C4-2B (cell line): ENCODE measurements around the gene TESK1.

ENCODE experiments used
- CTCF ChIP-seq: fragments of 450-650 bp; conservative IDR thresholded peaks from 2 replicates; pipeline ENCODE4 v1.5.1; 2017; ENCODE audit warnings: mild to moderate bottlenecking
- ZFX ChIP-seq: fragments of 450-650 bp; IDR thresholded peaks from 2 replicates; pipeline ENCODE4 v1.6.1; 2017

- TF ChIP-seq CTCF (no peak), ZFX (no peak)
Observed at GRCh38 chr9:35627575-35627974, 22.5 kb downstream of the TESK1 start.
